ENCODE measurements around the gene TICRR. TPM values are rescaled to one million over a fixed set of nuclear protein-coding genes. Genes with fewer than 3 reads are reported as not detected.

TICRR gene
- total RNA-seq, 4 donors from 2014 or later = under 0.01 to 0.29 (median 0.06) TPM; not detected in 1

GRCh38 chr15:89669941-89670340, 94.7 kb downstream of the TICRR start:
- DNase-seq (ENCODE audit: extremely low spot score) = no peak
- H3K4me3 ChIP-seq = no peak overlapping the region
- TF ChIP-seq POLR2AphosphoS5 (IDR thresholded peaks at IDR 0.05) (no peak), EP300 (IDR thresholded peaks at IDR 0.05) (no peak), POLR2A (IDR thresholded peaks at IDR 0.05; ENCODE audit: low read depth) (no peak)
- TF ChIP-seq, protein P1, sequence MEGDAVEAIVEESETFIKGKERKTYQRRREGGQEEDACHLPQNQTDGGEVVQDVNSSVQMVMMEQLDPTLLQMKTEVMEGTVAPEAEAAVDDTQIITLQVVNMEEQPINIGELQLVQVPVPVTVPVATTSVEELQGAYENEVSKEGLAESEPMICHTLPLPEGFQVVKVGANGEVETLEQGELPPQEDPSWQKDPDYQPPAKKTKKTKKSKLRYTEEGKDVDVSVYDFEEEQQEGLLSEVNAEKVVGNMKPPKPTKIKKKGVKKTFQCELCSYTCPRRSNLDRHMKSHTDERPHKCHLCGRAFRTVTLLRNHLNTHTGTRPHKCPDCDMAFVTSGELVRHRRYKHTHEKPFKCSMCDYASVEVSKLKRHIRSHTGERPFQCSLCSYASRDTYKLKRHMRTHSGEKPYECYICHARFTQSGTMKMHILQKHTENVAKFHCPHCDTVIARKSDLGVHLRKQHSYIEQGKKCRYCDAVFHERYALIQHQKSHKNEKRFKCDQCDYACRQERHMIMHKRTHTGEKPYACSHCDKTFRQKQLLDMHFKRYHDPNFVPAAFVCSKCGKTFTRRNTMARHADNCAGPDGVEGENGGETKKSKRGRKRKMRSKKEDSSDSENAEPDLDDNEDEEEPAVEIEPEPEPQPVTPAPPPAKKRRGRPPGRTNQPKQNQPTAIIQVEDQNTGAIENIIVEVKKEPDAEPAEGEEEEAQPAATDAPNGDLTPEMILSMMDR (IDR thresholded peaks at IDR 0.05) = no peak
- H3K27me3 ChIP-seq = no peaks in the 10 kb centered on the region
- H3K27ac ChIP-seq (replicated peaks in 1 of 4) = no peak overlapping the region
- peaks cover 13 to 37% (median 28%) of the 10 kb centered on the region in 4 donors for H3K4me1 ChIP-seq
- intact Hi-C loops (cut with DNase I) = no loop called here
- H3K36me3 ChIP-seq = no peaks in the 10 kb centered on the region
- H3K9me3 ChIP-seq = no peaks in the 10 kb centered on the region
- WGBS = 95% methylated on average over 15 of the region's 15 CpGs

DNA sequence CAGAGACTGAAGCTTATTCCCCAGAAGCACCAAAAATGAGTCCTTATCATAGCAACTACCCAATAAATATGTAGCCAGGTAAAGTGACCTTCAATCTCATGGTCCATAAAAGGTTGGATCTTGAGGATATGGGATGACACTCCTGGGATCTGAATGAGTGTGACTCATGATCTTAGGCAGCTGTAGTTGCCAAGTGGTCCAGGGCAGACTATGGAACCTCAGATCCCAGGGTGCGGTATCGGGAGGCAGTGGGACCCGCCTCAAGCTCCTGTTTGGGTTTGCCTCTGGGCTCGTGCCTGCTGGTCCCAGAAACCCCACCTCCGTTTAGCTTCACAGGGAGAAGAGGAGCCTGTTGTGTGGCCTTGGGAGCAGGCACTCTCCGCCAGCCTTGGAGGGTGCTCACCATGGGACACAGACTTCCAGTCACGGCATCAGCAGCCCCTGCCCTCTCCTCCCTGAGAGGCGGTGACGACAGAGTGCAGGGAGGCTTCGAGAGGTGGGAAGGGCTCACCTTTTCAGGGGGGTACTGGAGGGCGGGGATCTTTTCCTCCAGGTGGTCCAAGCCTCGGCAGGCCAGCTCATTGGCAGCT, 95.8 kb downstream of the TICRR start:
- intact Hi-C loops (cut with DNase I) = no loop called here
- Histone ChIP-seq H3K36me3 (no peaks in the 10 kb centered on the region), H3K9me3 (no peaks in the 10 kb centered on the region), H3K4me3 (no peak overlapping the region), H3K27ac (replicated peaks in 1 of 4) (peak overlapping the region in 1 of 4 donors; percentile 57), H3K27me3 (no peaks in the 10 kb centered on the region), H3K4me1 (peaks cover 4 to 28% (median 18%) of the 10 kb centered on the region in 4 donors)
- TF ChIP-seq, protein P1 (IDR thresholded peaks at IDR 0.05) = no peak
- TF ChIP-seq EP300 (IDR thresholded peaks at IDR 0.05) = no peak
- no peak for TF ChIP-seq POLR2A (IDR thresholded peaks at IDR 0.05; ENCODE audit: low read depth)
- no peak for TF ChIP-seq POLR2AphosphoS5 (IDR thresholded peaks at IDR 0.05)
- WGBS = 93% methylated on average over 10 of the region's 12 CpGs
- no peak for DNase-seq (ENCODE audit: extremely low spot score)

- peaks cover 4 to 23% (median 17%) of the 10 kb centered on the region in 4 donors for H3K4me1 ChIP-seq
- no peaks in the 10 kb centered on the region for H3K27me3 ChIP-seq
- 70% methylated on average over 1 of the region's 4 CpGs for WGBS
- no peak overlapping the region for H3K4me3 ChIP-seq
- intact Hi-C loops (cut with DNase I) = no loop called here
- peak overlapping the region in 1 of 4 donors; percentile 57 for H3K27ac ChIP-seq (replicated peaks in 1 of 4)
- H3K9me3 ChIP-seq = no peaks in the 10 kb centered on the region
- no peak for DNase-seq (ENCODE audit: extremely low spot score)
- TF ChIP-seq POLR2AphosphoS5 (IDR thresholded peaks at IDR 0.05) (no peak), EP300 (IDR thresholded peaks at IDR 0.05) (no peak), POLR2A (IDR thresholded peaks at IDR 0.05; ENCODE audit: low read depth) (no peak)
- TF ChIP-seq, protein P1 (IDR thresholded peaks at IDR 0.05) = no peak
- no peaks in the 10 kb centered on the region for H3K36me3 ChIP-seq
These were observed 96.4 kb downstream of the TICRR start for GRCh38 chr15:89671687-89672086.

DNA sequence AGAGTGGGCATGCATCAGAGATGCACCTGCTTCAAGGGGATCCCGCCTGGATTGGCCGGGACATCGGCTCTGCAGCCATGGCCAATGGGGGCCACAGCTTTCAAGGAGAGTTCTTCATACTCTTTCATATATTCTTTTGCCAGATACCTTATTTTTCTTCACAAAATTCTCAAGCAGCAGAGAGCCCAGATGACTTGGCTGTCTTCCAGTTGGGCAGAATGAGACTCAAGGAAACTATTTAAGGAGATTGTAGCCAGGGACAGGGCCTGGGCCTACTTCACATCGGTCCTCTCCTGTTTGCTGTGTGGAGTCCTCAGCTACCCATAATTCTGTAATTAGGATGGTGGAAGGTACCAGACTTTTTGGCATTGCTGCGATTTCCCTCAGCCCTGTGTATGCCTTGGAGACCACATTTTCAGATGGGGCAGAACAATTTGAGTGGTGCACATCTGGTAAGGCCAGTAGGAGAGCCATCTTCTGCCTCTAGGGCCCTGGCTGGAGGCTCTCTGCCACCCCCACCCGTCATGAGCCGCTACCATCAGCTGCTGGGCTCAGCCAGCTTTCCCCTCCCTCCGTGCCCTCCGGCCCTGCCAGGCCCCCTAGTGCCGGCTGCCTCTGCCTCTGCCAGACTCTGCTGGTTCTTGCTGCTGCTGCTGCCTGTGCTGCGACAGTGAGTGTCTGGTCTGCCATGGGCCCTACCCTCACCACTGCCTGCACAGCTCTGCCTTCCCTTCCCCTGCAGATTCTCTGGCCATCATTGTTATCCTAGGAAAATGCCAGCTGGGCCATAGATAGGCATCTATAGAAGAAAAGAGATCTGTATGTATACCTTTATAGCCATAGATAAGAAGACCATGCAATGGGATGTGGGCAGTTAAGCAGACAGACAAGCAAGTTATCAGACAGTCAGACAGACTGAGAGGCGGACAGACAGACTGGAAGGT, 97.2 kb downstream of the TICRR start:
- intact Hi-C loops (cut with DNase I) = no loop called here
- peak overlapping the region; percentile 7 to 57 (median 32) for H3K27ac ChIP-seq (replicated peaks in 1 of 4)
- H3K27me3 ChIP-seq = no peaks in the 10 kb centered on the region
- no peaks in the 10 kb centered on the region for H3K36me3 ChIP-seq
- H3K4me1 ChIP-seq = peaks cover 4 to 23% (median 17%) of the 10 kb centered on the region in 4 donors
- 87% methylated on average over 10 of the region's 12 CpGs for WGBS
- no peak overlapping the region for H3K4me3 ChIP-seq
- H3K9me3 ChIP-seq = no peaks in the 10 kb centered on the region
- TF ChIP-seq POLR2A (IDR thresholded peaks at IDR 0.05; ENCODE audit: low read depth) = no peak
- no peak for TF ChIP-seq EP300 (IDR thresholded peaks at IDR 0.05)
- TF ChIP-seq, protein P1 (IDR thresholded peaks at IDR 0.05) = no peak
- peak in 1 of 2 donors; percentile 6 for TF ChIP-seq POLR2AphosphoS5 (IDR thresholded peaks at IDR 0.05)
- DNase-seq (ENCODE audit: extremely low spot score) = no peak

All from esophagus muscularis mucosa (tissue), 4 donors.